Progenitor cell of endocrine pancreas (in vitro differentiated cells): ENCODE measurements around the gene LLCFC1. TPM values are rescaled to one million over a fixed set of nuclear protein-coding genes. Genes with fewer than 3 reads are reported as not detected.
A peak's percentile ranks its signal among the peaks of the same experiment; 100 is the strongest.

ENCODE experiments used
- DNase-seq: peaks from one replicate; pipeline ENCODE4 v3.0.0; 2021; ENCODE audit warnings: low spot score; ENCODE audit not compliant: unreplicated experiment
- H3K27ac Mint-ChIP-seq: 2 replicates; pipeline ENCODE4 v1.8.0; 2021; ENCODE audit warnings: mild to moderate bottlenecking, moderate library complexity, mixed read lengths
- H3K27me3 Mint-ChIP-seq: 2 replicates; pipeline ENCODE4 v1.8.0; 2021; ENCODE audit warnings: mixed read lengths
- H3K36me3 Mint-ChIP-seq: 2 replicates; pipeline ENCODE4 v1.8.0; 2022; ENCODE audit warnings: mixed read lengths; ENCODE audit not compliant: insufficient read depth
- H3K4me1 Mint-ChIP-seq: 2 replicates; pipeline ENCODE4 v1.8.0; 2021; ENCODE audit warnings: low read depth, mixed read lengths
- H3K4me3 Mint-ChIP-seq: 2 replicates; pipeline ENCODE4 v1.8.0; 2021; ENCODE audit warnings: low read depth, mild to moderate bottlenecking, moderate library complexity, mixed read lengths
- H3K9me3 Mint-ChIP-seq: 2 replicates; pipeline ENCODE4 v1.8.0; 2021; ENCODE audit warnings: low read depth, mixed read lengths
- total RNA-seq: library from RNA; stranded (reverse); gene quantifications from 2 replicates; pipeline ENCODE4 v1.2.1, GENCODE V29; 2021
- TF ChIP-seq, protein P1 (sequence below): fragments of 200-600 bp; sonication (generic); IDR thresholded peaks from one replicate; pipeline ENCODE4 v1.5.0; 2021; ENCODE audit warnings: antibody characterized with exemption, mild to moderate bottlenecking; ENCODE audit not compliant: unreplicated experiment

LLCFC1 gene
- total RNA-seq, 1 donor from 2014 or later = not detected

DNA sequence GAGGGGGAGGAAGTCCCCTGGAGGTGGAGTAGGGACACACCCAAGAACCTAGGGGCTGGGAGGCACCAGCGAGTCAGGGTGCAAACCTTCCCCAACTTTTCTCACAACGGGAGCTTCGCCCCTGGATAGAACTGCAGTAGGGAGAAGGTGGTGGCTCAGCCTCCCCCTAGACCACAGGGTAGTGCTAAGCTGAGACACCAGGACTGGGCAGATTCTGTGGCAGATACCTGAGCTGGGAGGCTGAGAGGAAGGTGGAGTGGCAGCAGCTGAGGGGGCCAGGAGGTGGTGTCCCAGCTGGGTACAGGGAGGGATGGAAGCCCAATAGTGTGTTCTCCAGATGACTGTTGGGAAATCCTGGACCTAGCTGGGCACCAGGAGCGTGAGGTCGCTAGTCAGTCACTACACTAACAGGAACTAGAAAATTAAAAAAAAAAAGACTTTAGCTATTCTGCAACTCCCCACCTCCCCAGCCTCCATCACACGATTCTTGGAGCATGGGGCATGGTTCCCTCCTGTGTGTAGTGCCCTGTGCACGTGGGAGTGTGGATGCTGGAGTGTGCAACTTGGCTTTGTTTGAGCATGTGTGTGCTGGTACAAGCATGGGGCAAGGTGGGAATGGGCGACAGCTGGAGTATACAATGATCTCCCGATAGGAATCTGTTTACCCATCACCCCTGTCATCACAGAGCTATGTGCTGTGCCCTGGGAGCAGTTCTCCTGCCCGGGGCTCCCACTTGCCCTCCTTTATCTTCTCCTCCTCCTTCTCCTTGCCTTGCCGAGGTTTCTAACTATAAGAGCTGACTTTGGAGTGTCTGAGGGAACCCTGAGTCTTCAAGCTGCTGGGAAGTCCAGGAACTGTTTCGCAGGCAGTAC, 44.9 kb upstream of the LLCFC1 start:
- peaks cover 42% of the 10 kb centered on the region for H3K27me3 Mint-ChIP-seq

DNA sequence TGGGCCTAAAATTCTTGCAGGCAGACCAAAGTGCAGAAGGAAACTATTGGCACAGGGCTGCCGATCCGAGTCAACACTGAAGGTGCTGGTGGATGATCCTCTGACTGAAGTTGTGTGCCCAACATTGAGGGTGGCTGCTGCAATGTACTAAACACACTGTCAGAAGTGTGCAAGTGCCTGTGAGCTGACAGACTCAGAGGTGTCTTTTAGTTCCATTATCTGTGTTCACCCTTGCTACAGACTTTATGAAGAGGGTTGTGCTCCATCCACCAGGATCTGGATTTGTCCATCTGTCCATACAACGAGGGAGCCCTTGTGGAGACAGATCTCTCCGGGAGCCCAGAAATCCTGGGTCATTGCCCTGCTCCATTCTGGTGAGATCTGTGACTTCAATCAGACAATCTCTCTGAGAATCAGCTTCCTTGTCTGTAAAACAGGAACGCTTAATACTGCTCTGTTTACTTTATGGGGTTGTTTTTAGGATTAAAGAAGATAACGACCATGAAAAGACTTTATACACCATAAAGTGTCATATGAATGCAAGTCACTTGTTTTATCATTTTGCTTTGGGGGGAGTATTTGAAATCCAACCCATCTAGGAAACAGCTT, 44.2 kb upstream of the LLCFC1 start:
- TF ChIP-seq, protein P1, sequence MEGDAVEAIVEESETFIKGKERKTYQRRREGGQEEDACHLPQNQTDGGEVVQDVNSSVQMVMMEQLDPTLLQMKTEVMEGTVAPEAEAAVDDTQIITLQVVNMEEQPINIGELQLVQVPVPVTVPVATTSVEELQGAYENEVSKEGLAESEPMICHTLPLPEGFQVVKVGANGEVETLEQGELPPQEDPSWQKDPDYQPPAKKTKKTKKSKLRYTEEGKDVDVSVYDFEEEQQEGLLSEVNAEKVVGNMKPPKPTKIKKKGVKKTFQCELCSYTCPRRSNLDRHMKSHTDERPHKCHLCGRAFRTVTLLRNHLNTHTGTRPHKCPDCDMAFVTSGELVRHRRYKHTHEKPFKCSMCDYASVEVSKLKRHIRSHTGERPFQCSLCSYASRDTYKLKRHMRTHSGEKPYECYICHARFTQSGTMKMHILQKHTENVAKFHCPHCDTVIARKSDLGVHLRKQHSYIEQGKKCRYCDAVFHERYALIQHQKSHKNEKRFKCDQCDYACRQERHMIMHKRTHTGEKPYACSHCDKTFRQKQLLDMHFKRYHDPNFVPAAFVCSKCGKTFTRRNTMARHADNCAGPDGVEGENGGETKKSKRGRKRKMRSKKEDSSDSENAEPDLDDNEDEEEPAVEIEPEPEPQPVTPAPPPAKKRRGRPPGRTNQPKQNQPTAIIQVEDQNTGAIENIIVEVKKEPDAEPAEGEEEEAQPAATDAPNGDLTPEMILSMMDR = no peak
- H3K27ac Mint-ChIP-seq = no peak overlapping the region
- peaks cover 14% of the 10 kb centered on the region for H3K4me1 Mint-ChIP-seq
- H3K9me3 Mint-ChIP-seq = no peaks in the 10 kb centered on the region
- H3K36me3 Mint-ChIP-seq = no peaks in the 10 kb centered on the region
- peaks cover 42% of the 10 kb centered on the region for H3K27me3 Mint-ChIP-seq
- H3K4me3 Mint-ChIP-seq = no peak overlapping the region
- no peak for DNase-seq

More for the DNA sequence above, 44.9 kb upstream of the LLCFC1 start:
- Mint-ChIP-seq H3K36me3 (no peaks in the 10 kb centered on the region), H3K4me3 (no peak overlapping the region), H3K9me3 (no peaks in the 10 kb centered on the region), H3K4me1 (peaks cover 11% of the 10 kb centered on the region), H3K27ac (no peak overlapping the region)
- TF ChIP-seq, protein P1 = no peak
- no peak for DNase-seq

DNA sequence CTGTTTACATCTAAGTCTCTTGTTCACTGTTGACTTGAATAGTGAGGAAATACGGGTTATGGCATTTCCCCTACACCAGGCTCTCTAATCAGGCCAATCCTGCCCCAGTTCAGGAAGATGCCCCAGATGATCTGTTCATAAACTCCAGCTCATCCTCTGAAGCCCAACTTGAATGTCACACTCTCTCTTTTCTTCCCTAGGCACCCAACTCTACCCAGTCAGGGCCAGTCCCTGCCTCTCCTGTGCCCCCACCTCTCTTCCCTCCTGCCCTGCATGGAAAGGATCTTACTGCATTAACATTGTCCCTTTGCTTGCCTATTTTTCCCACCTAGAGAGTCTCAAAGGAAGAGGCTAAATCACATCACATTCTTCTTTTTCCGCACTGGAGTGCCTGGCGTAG, 43.1 kb upstream of the LLCFC1 start:
- peaks cover 17% of the 10 kb centered on the region for H3K4me1 Mint-ChIP-seq
- no peaks in the 10 kb centered on the region for H3K9me3 Mint-ChIP-seq
- no peaks in the 10 kb centered on the region for H3K36me3 Mint-ChIP-seq
- TF ChIP-seq, protein P1 = no peak
- H3K27me3 Mint-ChIP-seq = peaks cover 42% of the 10 kb centered on the region
- H3K4me3 Mint-ChIP-seq = no peak overlapping the region
- peak overlapping the region; percentile 15 for H3K27ac Mint-ChIP-seq
- DNase-seq = no peak

DNA sequence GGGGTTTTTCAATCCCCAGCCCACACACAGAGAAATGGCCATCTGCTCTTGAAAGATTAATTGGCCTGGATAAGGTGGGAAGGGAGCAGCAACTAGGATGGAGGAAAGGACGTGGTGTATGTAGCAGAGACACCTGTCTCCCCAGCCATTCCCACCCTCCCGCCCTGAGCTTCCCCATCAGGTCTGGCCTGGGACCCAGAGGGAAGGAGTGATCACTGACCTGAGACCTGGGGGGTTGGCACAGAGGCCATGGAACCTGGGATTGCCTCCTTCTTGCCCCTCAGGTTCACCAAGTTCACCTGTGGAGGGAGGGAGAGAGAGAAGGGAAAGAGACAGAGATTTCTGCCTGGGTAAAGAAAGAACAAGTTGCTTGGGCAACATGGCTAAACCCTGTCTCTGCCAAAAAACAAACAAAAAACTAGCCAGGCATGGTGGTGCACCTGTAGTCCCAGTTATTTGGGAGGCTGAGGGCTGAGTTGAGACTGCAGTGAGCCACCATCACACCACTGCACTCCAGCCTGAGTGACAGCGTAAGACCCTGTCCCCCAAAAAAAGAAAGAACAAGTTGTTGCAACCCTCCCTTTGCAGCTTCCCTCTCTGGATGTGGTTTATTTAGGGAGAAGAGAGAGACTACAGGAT, 42.4 kb upstream of the LLCFC1 start:
- H3K36me3 Mint-ChIP-seq = no peaks in the 10 kb centered on the region
- TF ChIP-seq, protein P1 = no peak
- peaks cover 24% of the 10 kb centered on the region for H3K4me1 Mint-ChIP-seq
- peak overlapping the region; percentile 23 for H3K27ac Mint-ChIP-seq
- H3K4me3 Mint-ChIP-seq = no peak overlapping the region
- peaks cover 2% of the 10 kb centered on the region for H3K9me3 Mint-ChIP-seq
- no peak for DNase-seq
- peaks cover 38% of the 10 kb centered on the region for H3K27me3 Mint-ChIP-seq

DNA sequence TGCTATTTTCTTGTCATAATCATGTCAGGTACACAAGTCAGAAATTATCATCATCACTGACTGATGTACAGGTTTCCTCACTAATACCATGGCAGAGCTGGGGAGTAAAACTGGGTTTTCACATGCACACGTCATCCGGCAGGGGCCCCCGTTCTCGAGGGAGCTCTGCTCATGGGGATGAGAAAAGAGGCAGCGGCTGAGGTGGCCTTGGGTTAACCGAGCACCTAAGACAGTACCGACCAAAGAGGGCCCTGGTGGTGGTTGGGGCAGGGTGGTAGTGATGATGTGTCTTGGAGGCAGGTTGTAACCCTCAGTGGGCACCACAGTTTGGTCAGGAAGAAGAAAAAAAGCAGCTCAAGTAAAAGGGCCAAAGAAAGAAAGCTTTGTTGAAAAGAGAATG, 41.6 kb upstream of the LLCFC1 start:
- TF ChIP-seq, protein P1 = no peak
- peaks cover 28% of the 10 kb centered on the region for H3K4me1 Mint-ChIP-seq
- DNase-seq = no peak
- H3K4me3 Mint-ChIP-seq = no peak overlapping the region
- H3K9me3 Mint-ChIP-seq = peaks cover 8% of the 10 kb centered on the region
- peaks cover 3% of the 10 kb centered on the region for H3K36me3 Mint-ChIP-seq
- no peak overlapping the region for H3K27ac Mint-ChIP-seq
- H3K27me3 Mint-ChIP-seq = peaks cover 37% of the 10 kb centered on the region
